HG03039 (cell line): Measurements from ENCODE around the gene OTX1.

Experiments
- ATAC-seq: cut with Tn5 transposase; IDR thresholded peaks from one replicate; pipeline ENCODE4 v1.9.1; 2021; ENCODE audit warnings: mild to moderate bottlenecking, moderate library complexity; ENCODE audit not compliant: unreplicated experiment

The OTX1 gene

GRCh38 chr2:63046961-63047320 is 3.7 kb upstream of the OTX1 start:
- no peak for ATAC-seq

- ATAC-seq, result no peak
Measured at GRCh38 chr2:63047321-63048279, 3.0 kb upstream of the OTX1 start.

DNA sequence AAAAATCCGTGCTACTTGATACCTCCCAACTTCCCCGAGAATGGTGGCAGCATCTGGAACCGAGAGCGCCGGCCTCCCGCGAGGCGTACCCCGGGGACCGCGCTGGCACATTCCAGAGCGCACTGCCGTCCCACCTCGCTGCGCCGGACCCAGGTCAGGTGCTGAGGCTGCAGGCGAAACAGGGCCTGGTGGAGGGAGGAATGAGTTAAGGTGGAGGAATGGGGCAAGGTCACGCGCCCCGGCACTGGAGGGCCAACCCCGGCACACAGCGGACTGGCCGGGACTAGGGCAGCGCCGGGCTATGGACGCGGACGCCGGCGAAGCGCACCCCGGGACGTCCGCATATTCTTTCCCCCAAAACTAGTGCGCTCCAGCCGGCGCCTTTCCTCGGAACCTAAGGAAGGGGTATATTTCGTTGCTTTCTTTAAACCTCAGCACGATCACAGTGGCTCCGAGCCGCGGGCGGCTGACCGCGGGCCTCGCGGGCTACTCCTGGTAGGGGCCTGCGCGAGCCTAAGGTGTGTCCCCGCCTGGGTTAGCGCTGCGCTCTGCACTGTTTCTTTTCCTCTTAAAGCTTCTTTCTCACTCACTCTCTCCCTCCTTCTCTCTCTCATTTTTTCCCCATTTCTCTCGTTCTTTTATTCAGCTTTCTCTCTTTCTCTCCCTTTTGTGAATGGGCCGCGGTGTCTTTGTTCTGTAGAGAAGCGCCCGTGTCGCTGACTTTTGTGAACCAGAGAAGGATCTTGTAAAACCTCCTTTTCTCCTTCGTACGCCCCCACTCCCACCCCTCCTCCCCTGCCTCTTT is 2.1 kb upstream of the OTX1 start:
- no peak for ATAC-seq

- ATAC-seq, result no peak
Measured at GRCh38 chr2:63049211-63049969, 1.2 kb upstream of the OTX1 start.

- peak; percentile 17 for ATAC-seq
Measured at GRCh38 chr2:63049970-63050333, 678 bp upstream of the OTX1 start.

DNA sequence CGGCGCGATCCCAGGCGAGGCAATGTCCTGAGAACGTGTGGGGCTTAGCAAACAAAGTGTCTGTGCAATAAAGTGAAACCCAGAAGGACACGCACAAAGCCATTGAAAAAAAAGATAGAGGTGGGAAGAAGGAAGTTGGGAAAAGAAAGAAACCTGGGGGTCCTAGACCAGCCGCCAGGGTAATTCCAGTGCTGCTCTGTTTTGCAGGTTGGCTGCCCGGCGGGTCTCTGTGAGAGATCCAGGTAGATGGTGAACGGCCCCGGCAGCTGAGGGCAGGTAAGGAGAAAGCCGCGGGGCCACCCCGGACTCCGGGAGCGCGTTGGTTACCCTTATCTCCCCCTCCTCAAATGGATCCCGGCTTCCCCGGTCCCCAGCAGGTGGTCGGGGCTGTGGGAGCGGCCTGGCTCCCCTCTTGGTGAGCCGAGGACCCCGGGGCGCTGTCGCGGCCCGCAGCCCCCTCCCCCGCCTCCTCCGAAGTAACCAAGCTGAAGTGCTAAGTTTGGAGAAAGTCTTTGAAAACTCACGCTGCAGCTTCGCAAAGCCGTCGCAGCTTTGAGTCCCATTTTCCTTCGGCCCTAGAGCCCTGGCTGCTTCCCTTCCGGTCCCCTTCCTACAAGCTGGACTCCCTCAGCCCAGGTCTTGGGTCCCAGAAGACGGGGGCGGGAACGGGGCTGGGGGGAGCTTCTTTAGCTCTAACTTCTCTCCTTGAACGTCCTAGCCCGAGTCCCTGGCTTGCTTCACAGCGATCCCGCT is 588 bp downstream of the OTX1 start:
- no peak for ATAC-seq

GRCh38 chr2:63051795-63052333 is 1.2 kb downstream of the OTX1 start:
- no peak for ATAC-seq

DNA sequence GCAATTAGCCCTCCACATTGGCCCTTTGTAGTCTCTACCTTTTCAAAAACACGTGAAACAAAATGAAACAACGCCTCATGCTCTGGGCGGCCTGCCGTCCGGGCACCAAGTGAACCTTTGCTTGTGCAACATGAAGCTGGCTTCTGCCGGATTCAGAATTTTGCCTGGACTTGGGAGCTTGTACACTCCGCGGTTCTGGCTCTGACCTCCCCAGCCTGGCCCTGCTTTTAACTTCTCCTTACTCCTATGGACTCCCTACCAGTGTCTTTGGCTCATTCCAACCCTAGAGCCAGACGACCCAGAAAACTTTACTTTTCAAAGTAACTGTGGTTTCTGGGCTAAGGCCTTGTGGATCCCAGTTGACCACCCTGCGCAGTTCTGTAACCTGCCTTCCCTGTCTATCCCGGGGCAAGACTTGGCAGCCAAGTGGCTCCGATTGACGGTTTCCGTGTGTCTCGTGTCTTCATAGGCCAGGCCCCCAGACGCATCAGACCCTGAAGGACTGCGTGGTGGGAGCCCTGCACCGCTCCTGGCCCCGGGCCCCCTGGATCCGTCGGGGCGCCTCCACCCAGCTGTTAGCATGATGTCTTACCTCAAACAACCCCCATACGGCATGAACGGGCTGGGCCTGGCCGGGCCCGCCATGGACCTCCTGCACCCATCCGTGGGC is 1.9 kb downstream of the OTX1 start:
- ATAC-seq, result no peak

GRCh38 chr2:63053081-63053888 is 2.7 kb downstream of the OTX1 start:
- ATAC-seq, result no peak

DNA sequence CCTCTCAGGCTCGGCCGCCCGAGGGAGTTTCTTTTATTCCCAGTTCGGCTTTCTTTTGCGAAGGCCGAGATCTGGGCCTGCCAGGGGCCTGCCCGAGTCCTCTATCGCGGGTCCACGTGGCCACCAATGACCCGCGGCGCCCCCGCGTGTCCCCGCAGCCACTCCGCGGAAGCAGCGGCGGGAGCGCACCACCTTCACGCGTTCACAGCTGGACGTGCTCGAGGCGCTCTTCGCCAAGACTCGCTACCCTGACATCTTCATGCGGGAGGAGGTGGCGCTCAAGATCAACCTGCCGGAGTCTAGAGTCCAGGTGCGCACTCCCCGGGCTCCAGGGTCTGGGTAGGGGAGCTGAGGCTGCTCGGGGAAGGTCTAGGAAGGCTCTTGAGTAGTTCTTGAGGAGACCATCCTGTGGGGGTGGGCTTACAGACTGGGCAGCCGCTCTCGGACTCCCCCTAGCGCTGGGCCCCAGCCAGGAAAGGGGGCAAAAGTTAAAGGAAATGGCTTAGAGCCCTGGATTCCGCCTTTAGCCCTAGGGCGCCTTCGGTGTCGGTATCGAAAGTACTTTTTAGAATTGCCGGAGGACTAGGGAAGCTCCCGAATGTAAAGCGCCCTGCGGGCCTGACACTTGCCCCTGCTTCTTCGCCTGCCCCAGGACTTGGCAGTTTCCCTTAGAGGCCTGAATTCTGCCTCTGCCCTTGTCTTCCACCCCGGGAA is 3.4 kb downstream of the OTX1 start:
- no peak for ATAC-seq

- ATAC-seq, result no peak
Measured at GRCh38 chr2:63054841-63055225, 4.2 kb downstream of the OTX1 start.

DNA sequence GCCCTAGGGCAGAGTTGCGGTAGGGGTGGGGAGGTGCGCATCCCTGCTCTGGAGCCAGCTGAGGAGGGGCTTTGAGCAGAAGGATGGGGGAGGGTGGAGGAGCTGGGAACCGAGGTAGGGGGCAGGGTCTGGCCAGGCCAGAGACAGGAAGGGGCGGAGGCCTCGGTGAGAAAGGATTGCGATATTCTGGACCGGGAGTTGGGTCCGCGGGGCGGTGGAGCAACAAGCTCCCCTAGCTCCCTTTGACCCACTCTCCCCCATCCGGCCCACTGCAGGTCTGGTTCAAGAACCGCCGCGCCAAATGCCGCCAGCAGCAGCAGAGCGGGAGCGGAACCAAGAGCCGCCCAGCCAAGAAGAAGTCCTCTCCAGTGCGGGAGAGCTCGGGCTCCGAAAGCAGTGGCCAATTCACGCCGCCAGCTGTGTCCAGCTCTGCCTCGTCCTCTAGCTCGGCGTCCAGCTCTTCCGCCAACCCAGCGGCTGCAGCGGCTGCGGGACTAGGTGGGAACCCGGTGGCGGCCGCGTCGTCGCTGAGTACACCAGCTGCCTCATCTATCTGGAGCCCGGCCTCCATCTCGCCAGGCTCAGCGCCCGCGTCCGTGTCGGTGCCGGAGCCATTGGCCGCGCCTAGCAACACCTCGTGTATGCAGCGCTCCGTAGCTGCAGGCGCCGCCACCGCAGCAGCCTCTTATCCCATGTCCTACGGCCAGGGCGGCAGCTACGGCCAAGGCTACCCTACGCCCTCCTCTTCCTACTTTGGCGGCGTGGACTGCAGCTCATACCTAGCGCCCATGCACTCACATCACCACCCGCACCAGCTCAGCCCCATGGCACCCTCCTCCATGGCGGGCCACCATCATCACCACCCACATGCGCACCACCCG is 4.8 kb downstream of the OTX1 start:
- no peak for ATAC-seq

GRCh38 chr2:63056107-63057050 is 5.7 kb downstream of the OTX1 start:
- ATAC-seq, result no peak

- ATAC-seq, result no peak
Measured at GRCh38 chr2:63057249-63058143, 6.9 kb downstream of the OTX1 start.
